WTC11 (cell line): ENCODE data around the gene FBXO48. TPM values are rescaled to one million over a fixed set of nuclear protein-coding genes. Genes with fewer than 3 reads are reported as not detected.

Experiments
- ATAC-seq: fragments of 200-7000 bp; cut with Tn5 transposase; 2 replicates; pipeline ENCODE4 v1.10.0; 2021; ENCODE audit warnings: mild to moderate bottlenecking, moderate library complexity
- CTCF ChIA-PET: fragments of 300-600 bp; sonication (Branson Sonifier 250); formaldehyde crosslinking; loops from one replicate; lab custom pipeline; 2021; ENCODE audit warnings: antibody characterized with exemption; lab: Charles Lee
- POLR2A ChIA-PET: fragments of 350-600 bp; sonication (Branson Sonifier 250); formaldehyde crosslinking; loops from one replicate; lab custom pipeline; 2021; ENCODE audit warnings: antibody characterized with exemption; lab: Charles Lee
- DNase-seq: peaks from one replicate; pipeline ENCODE4 v3.0.0; 2021; ENCODE audit warnings: low spot score
- H3K27ac Mint-ChIP-seq: 2 replicates; pipeline ENCODE4 v1.8.0; 2021; ENCODE audit warnings: mixed read lengths
- H3K27me3 Mint-ChIP-seq: 2 replicates; pipeline ENCODE4 v1.8.0; 2021; ENCODE audit warnings: low read depth, mild to moderate bottlenecking, moderate library complexity, mixed read lengths
- H3K36me3 Mint-ChIP-seq: 2 replicates; pipeline ENCODE4 v1.8.0; 2021; ENCODE audit warnings: mixed read lengths
- H3K4me1 Mint-ChIP-seq: 2 replicates; pipeline ENCODE4 v1.8.0; 2022; ENCODE audit warnings: mixed read lengths
- H3K4me3 Mint-ChIP-seq: 2 replicates; pipeline ENCODE4 v1.8.0; 2021; ENCODE audit warnings: mild to moderate bottlenecking, moderate library complexity, mixed read lengths
- H3K9me3 Mint-ChIP-seq: 2 replicates; pipeline ENCODE4 v1.8.0; 2021; ENCODE audit warnings: mixed read lengths
- ATF3 ChIP-seq: sonication (generic); formaldehyde crosslinking; conservative IDR thresholded peaks from 2 replicates; pipeline ENCODE4 v1.8.1; 2022; ENCODE audit warnings: mild to moderate bottlenecking, missing genetic modification reagents
- CTCF ChIP-seq: fragments of 200-600 bp; IDR thresholded peaks from 2 replicates; pipeline ENCODE4 v1.8.0; 2022; ENCODE audit warnings: antibody characterized with exemption
- E2F5 ChIP-seq: sonication (generic); formaldehyde crosslinking; IDR thresholded peaks from 2 replicates; pipeline ENCODE4 v1.8.1; 2022; ENCODE audit warnings: mild to moderate bottlenecking, moderate library complexity, missing genetic modification reagents
- ELF4 ChIP-seq: sonication (generic); formaldehyde crosslinking; IDR thresholded peaks from 2 replicates; pipeline ENCODE4 v1.8.1; 2022; ENCODE audit warnings: low read depth, mild to moderate bottlenecking, moderate library complexity, missing genetic modification reagents
- EMX1 ChIP-seq: fragments of 250-450 bp; sonication (Bioruptor Pico); IDR thresholded peaks from 2 replicates; pipeline ENCODE4 v1.8.0; 2021; ENCODE audit warnings: mild to moderate bottlenecking
- ESRRA ChIP-seq: sonication (generic); formaldehyde crosslinking; IDR thresholded peaks from 2 replicates; pipeline ENCODE4 v1.8.1; 2022; ENCODE audit warnings: mild to moderate bottlenecking, missing genetic modification reagents, borderline replicate concordance
- GABPB1 ChIP-seq: sonication (generic); formaldehyde crosslinking; IDR thresholded peaks from 2 replicates; pipeline ENCODE4 v1.8.1; 2023; ENCODE audit warnings: mild to moderate bottlenecking, missing genetic modification reagents
- HMGA2 ChIP-seq: fragments of 250-450 bp; sonication (Bioruptor Pico); IDR thresholded peaks from 2 replicates; pipeline ENCODE4 v1.4.0; 2021; ENCODE audit warnings: mild to moderate bottlenecking, moderate library complexity
- MAX ChIP-seq: sonication (generic); formaldehyde crosslinking; IDR thresholded peaks from 2 replicates; pipeline ENCODE4 v1.8.0; 2022; ENCODE audit warnings: mild to moderate bottlenecking, missing genetic modification reagents
- NR1H2 ChIP-seq: sonication (generic); formaldehyde crosslinking; IDR thresholded peaks from 2 replicates; pipeline ENCODE4 v1.9.0; 2021; ENCODE audit warnings: mild to moderate bottlenecking, moderate library complexity, missing genetic modification reagents
- NR3C1 ChIP-seq: sonication (generic); formaldehyde crosslinking; conservative IDR thresholded peaks from 2 replicates; pipeline ENCODE4 v1.8.1; 2023; ENCODE audit warnings: low read depth, mild to moderate bottlenecking, missing genetic modification reagents
- PRDM15 ChIP-seq: sonication (generic); formaldehyde crosslinking; IDR thresholded peaks from 2 replicates; pipeline ENCODE4 v1.8.0; 2022; ENCODE audit warnings: missing genetic modification reagents
- STAT6 ChIP-seq: sonication (generic); formaldehyde crosslinking; conservative IDR thresholded peaks from 2 replicates; pipeline ENCODE4 v1.8.1; 2023; ENCODE audit warnings: mild to moderate bottlenecking, low read depth, missing genetic modification reagents, moderate library complexity
- TEAD4 ChIP-seq: sonication (generic); formaldehyde crosslinking; IDR thresholded peaks from 2 replicates; pipeline ENCODE4 v1.8.0; 2022; ENCODE audit warnings: mild to moderate bottlenecking, missing genetic modification reagents
- ZNF317 ChIP-seq: sonication (generic); formaldehyde crosslinking; IDR thresholded peaks from 2 replicates; pipeline ENCODE4 v1.8.1; 2023; ENCODE audit warnings: low read depth, mild to moderate bottlenecking, moderate library complexity, missing genetic modification reagents, borderline replicate concordance
- ZNF532 ChIP-seq: fragments of 250-450 bp; sonication (Bioruptor Pico); IDR thresholded peaks from 2 replicates; pipeline ENCODE4 v1.9.0; 2021; ENCODE audit warnings: mild to moderate bottlenecking, borderline replicate concordance
- ZSCAN18 ChIP-seq: fragments of 250-450 bp; sonication (Bioruptor Pico); IDR thresholded peaks from 2 replicates; pipeline ENCODE4 v2.1.2; 2022; ENCODE audit warnings: mild to moderate bottlenecking, moderate library complexity
- total RNA-seq: library from RNA; stranded (reverse); gene quantifications from 3 replicates; pipeline ENCODE4 v1.2.3, GENCODE V29; 2021

Gene FBXO48
- total RNA-seq, 1 experiment from 2014 or later = 1.3 TPM

- TF ChIP-seq PRDM15 (no peak), ZSCAN18 (no peak), HMGA2 (CRISPR knock-in tag) (no peak), GABPB1 (no peak), MAX (CRISPR knock-in tag) (no peak), E2F5 (CRISPR knock-in tag) (no peak), ZNF532 (CRISPR knock-in tag) (no peak), STAT6 (no peak), ELF4 (no peak)
Observed at GRCh38 chr2:68412127-68412819, 54.8 kb downstream of the FBXO48 start (continued).

- ChIA-PET POLR2A (no interaction called here), CTCF (no interaction called here)
- ATAC-seq (no peak), DNase-seq (no peak)
- H3K36me3 Mint-ChIP-seq = no peaks in the 10 kb centered on the region
- H3K27ac Mint-ChIP-seq = no peak overlapping the region
- no peak overlapping the region for H3K4me3 Mint-ChIP-seq
- peaks cover 7% of the 10 kb centered on the region; the same call in 1 of the 2 replicates for H3K27me3 Mint-ChIP-seq
- peaks cover 8% of the 10 kb centered on the region for H3K9me3 Mint-ChIP-seq
- H3K4me1 Mint-ChIP-seq = 0 out of 2 replicates have a peak, but pooled peaks cover 1% of the 10 kb centered on the region
- TF ChIP-seq CTCF (no peak), NR1H2 (CRISPR knock-in tag) (no peak), NR3C1 (CRISPR knock-in tag) (no peak), TEAD4 (no peak), ATF3 (CRISPR knock-in tag) (no peak), ZNF317 (CRISPR knock-in tag) (no peak), EMX1 (CRISPR knock-in tag) (no peak), ESRRA (CRISPR knock-in tag) (no peak)
Observed at GRCh38 chr2:68411397-68412126, 55.5 kb downstream of the FBXO48 start.
